K562 (cell line): ENCODE data around the gene DNAJB2. TPM values are rescaled to one million over a fixed set of nuclear protein-coding genes. Genes with fewer than 3 reads are reported as not detected.

Source experiments
- ATAC-seq: fragments of 200-7000 bp; cut with Tn5 transposase; 3 replicates; pipeline ENCODE4 v1.9.1; 2020; ENCODE audit warnings: moderate library complexity
- BruUV-seq: library from RNA; stranded (reverse); fragments of 400-500 nt; replicated peaks from 2 replicates; lab custom pipeline; 2021; lab: Mats Ljungman, UMichigan
- CTCF ChIA-PET: fragments of 300-600 bp; formaldehyde crosslinking; extraction: SDS; loops from one replicate; lab custom pipeline; 2021; ENCODE audit warnings: low intra/inter-chr PET ratio; lab: Yijun Ruan, JAX
- POLR2A ChIA-PET: fragments of 300-600, 350-650 bp; sonication (Branson Sonifier 250); formaldehyde crosslinking; extraction: SDS; loops from one replicate; lab custom pipeline; 2021; ENCODE audit warnings: antibody characterized with exemption, inconsistent platforms; lab: Yijun Ruan, JAX
- DNase-seq, 4 experiments: peaks; one replicate each; pipeline versions ENCODE4 v3.0.0 to v3.0.0-alpha.2; 2011 to 2018; ENCODE audit warnings: low spot score in 3 of 4, mixed read lengths in 3 of 4; ENCODE audit errors: extremely low read depth in 1 of 4
- FAIRE-seq: peaks from 2 replicates; lab custom pipeline; 2011; peaks lifted over from hg19 to GRCh38; lab: Jason Lieb, UNC
- H2AFZ ChIP-seq: 2 replicates; pipeline ENCODE4 v1.6.0; 2011; ENCODE audit warnings: low read depth, low read length, control low read depth, inconsistent platforms
- H3K27ac ChIP-seq: fragments of 200-600 bp; 3 replicates; pipeline ENCODE4 v1.8.0; 2011; ENCODE audit warnings: low read depth, mild to moderate bottlenecking, control low read depth, inconsistent platforms, low read length, moderate library complexity, mixed read lengths; ENCODE audit errors: extremely low read depth
- H3K27me3 ChIP-seq, 2 experiments: fragments of 300-600 bp in 1 of 2; 2 replicates in 1 of 2; 3 replicates in 1 of 2; pipeline versions ENCODE4 v1.6.0 to v1.8.0; 2011; ENCODE audit warnings: inconsistent platforms in 2 of 2, low read length in 2 of 2, mild to moderate bottlenecking in 1 of 2, mixed read lengths in 1 of 2, moderate library complexity in 1 of 2; ENCODE audit not compliant: control insufficient read depth in 2 of 2, insufficient read depth in 2 of 2
- H3K36me3 ChIP-seq: fragments of 300-600 bp; 3 replicates; pipeline ENCODE4 v1.8.0; 2011; ENCODE audit warnings: mild to moderate bottlenecking, low read length, inconsistent platforms; ENCODE audit not compliant: control insufficient read depth, insufficient read depth
- H3K4me1 ChIP-seq, 2 experiments: fragments of 200-600 bp in 1 of 2; replicated peaks in 1 of 2; 2 replicates in 1 of 2; 3 replicates in 1 of 2; pipeline versions ENCODE4 v1.5.1 to v1.8.0; 2011; ENCODE audit warnings: inconsistent platforms in 2 of 2, low read length in 2 of 2, mild to moderate bottlenecking in 1 of 2, mixed read lengths in 1 of 2, moderate library complexity in 1 of 2; ENCODE audit not compliant: control insufficient read depth in 2 of 2, insufficient read depth in 2 of 2
- H3K4me2 ChIP-seq: 2 replicates; pipeline ENCODE4 v1.6.1; 2011; ENCODE audit warnings: low read length, control low read depth, inconsistent platforms, mixed read lengths; ENCODE audit not compliant: insufficient read depth
- H3K4me3 ChIP-seq: fragments of 200-600 bp; sonication (generic), shearing (Covaris generic); 2 replicates; pipeline ENCODE4 v1.5.1; 2016; ENCODE audit warnings: control low read depth, inconsistent platforms
- H3K79me2 ChIP-seq: fragments of 200-600 bp; 3 replicates; pipeline ENCODE4 v1.8.0; 2011; ENCODE audit warnings: low read length, inconsistent platforms; ENCODE audit not compliant: control insufficient read depth, insufficient read depth
- H3K9ac ChIP-seq, 2 experiments: 2 replicates each; pipeline versions ENCODE4 v1.6.0 to v1.6.1; 2011; ENCODE audit warnings: low read depth in 2 of 2, low read length in 2 of 2, control low read depth in 1 of 2, inconsistent platforms in 1 of 2, mild to moderate bottlenecking in 1 of 2, mixed read lengths in 1 of 2; ENCODE audit not compliant: insufficient read depth in 1 of 2
- H3K9me1 ChIP-seq: one replicate; pipeline ENCODE4 v1.6.0; 2011; ENCODE audit warnings: inconsistent platforms, mild to moderate bottlenecking, low read length, moderate library complexity; ENCODE audit not compliant: control insufficient read depth, insufficient read depth
- H3K9me3 ChIP-seq: replicated peaks from 2 replicates; pipeline ENCODE4 v1.5.1; 2011; ENCODE audit warnings: low read depth, low read length, inconsistent platforms; ENCODE audit not compliant: control insufficient read depth, insufficient read depth
- H4K20me1 ChIP-seq: replicated peaks from 2 replicates; pipeline ENCODE4 v1.6.1; 2011; ENCODE audit warnings: low read length, inconsistent platforms, mixed read lengths; ENCODE audit not compliant: control insufficient read depth, insufficient read depth
- CSDE1 ChIP-seq, 2 experiments: fragments of 450-650 bp; IDR thresholded peaks; 2 replicates each; pipeline ENCODE4 v1.6.1; 2016; ENCODE audit warnings: mild to moderate bottlenecking in 1 of 2
- MTA3 ChIP-seq: fragments of 450-650 bp; formaldehyde crosslinking; IDR thresholded peaks from 2 replicates; pipeline ENCODE4 v1.6.1; 2017; ENCODE audit warnings: mild to moderate bottlenecking, borderline replicate concordance
- NFE2 ChIP-seq: IDR thresholded peaks from 2 replicates; pipeline ENCODE4 v1.6.1; 2014; ENCODE audit warnings: antibody characterized with exemption, low read depth
- SOX6 ChIP-seq: fragments of 450-650 bp; IDR thresholded peaks from 2 replicates; pipeline ENCODE4 v1.6.1; 2014; ENCODE audit warnings: mild to moderate bottlenecking
- ZNF282 ChIP-seq: sonication (generic); formaldehyde crosslinking; IDR thresholded peaks from 2 replicates; pipeline ENCODE4 v1.8.1; 2023; ENCODE audit warnings: missing genetic modification reagents
- WGBS: fragments of 100-300 bp; shearing (Covaris generic); methylation state at CpG from one replicate; pipeline ENCODE4 v1.1.6; 2016; ENCODE audit warnings: low coverage, mixed read lengths; ENCODE audit not compliant: insufficient coverage; ENCODE audit errors: missing lambda C conversion rate; 5-methylcytosine and 5-hydroxymethylcytosine counted together
- in situ Hi-C: fragments of 300-500 bp; cut with MboI; formaldehyde crosslinking; loops from 4 replicates; pipeline ENCODE4 v1.15.0; 2018; ENCODE audit warnings: inconsistent platforms, mixed read lengths
- intact Hi-C: fragments of 100-400 bp; cut with micrococcal nuclease; formaldehyde crosslinking; loops from 2 replicates; pipeline ENCODE4 v1.14.2; 2022
- polyA plus RNA-seq, 8 experiments: library from polyadenylated mRNA; depleted of rRNA in 4 of 8; stranded (reverse) in 5 of 8; unstranded in 3 of 8; fragments of >200 nt; fragmentation: Nextera tagmentation in 2 of 8; fragmentation: Illumina TruSeq in 1 of 8; extraction: Ambion mirVana in 2 of 8; extraction: Trizol in 1 of 8; gene quantifications; 2 replicates each; pipeline versions ENCODE4 v1.2.1 to v1.2.3, GENCODE V29; 2011 to 2014; ENCODE audit warnings: inconsistent platforms in 1 of 8, missing spikeins in 1 of 8
- total RNA-seq, 7 experiments: library from RNA; depleted of rRNA in 6 of 7; stranded (reverse); fragments of >200 nt in 6 of 7; fragmentation: Illumina TruSeq in 2 of 7; extraction: Trizol in 2 of 7; gene quantifications; 2 replicates each; pipeline versions ENCODE4 v1.2.1 to v1.2.3, GENCODE V29; 2011 to 2021; ENCODE audit warnings: low replicate concordance in 1 of 7
- TF ChIP-seq, protein P1 (sequence below): fragments of 450-650 bp; formaldehyde crosslinking; conservative IDR thresholded peaks from 2 replicates; pipeline ENCODE4 v1.4.0; 2022; ENCODE audit warnings: mild to moderate bottlenecking, missing genetic modification characterization
- TF ChIP-seq, protein P2 (sequence below), 2 experiments: fragments of 450-650 bp; conservative IDR thresholded peaks; 2 replicates each; pipeline ENCODE4 v1.6.1; 2017; ENCODE audit warnings: mild to moderate bottlenecking in 2 of 2, moderate library complexity in 2 of 2
- TF ChIP-seq, protein P3 (sequence below): sonication (generic); formaldehyde crosslinking; IDR thresholded peaks from 2 replicates; pipeline ENCODE4 v1.8.1; 2023; ENCODE audit warnings: mild to moderate bottlenecking, missing genetic modification reagents
- TF ChIP-seq, protein P4 (sequence below): sonication (generic); formaldehyde crosslinking; IDR thresholded peaks from 2 replicates; pipeline ENCODE4 v1.8.1; 2023; ENCODE audit warnings: missing genetic modification reagents, mild to moderate bottlenecking, borderline replicate concordance

DNAJB2 gene
- total and polyA plus RNA-seq, 9 of the 15 experiments (the other 6 are each of a cell fraction or from before 2014, with no cell fraction given) = 0.08 to 3.0 (median 2.2) TPM; not detected in 1

DNA sequence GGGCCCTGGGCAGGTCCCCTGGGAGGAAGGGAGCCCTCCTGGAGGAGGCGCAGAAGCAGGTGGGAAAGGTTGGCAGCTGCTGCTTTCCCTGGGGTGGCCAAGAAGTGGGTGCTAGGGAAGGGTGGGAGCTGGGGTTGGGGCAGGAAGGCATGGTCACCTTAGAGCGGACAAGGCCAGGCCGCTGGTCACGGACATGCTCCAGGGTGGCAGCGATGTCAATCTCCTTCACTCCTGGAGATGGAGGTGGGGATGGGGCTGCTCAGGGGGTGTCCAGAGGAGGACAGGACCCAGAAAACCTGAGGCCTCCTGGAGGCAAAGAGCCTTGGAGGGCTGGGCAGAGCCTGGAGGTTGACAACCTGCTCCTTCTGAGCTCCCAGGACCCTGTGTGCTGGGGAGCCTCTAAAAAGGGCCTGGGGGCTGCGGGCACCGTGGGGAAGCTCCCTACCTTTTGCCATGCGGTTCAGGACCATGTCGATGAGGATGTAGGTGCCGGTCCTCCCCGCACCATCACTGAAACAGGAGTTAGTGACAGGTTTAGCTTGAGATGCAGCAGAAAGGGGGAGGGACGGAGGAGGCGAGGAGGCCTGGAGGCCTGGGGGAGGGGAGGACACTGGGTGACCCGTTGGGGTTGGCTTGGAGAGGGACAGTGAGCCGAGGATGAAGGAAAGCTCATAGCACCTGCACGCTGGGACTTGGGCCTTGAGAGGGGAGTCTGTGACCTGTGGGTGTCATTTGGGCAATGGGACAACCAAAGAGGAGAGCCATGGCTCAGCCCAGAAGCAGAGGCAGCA, 11.4 kb downstream of the DNAJB2 start:
- Histone ChIP-seq H2AFZ (no peak overlapping the region), H3K9me3 (no peaks in the 10 kb centered on the region), H3K9ac (no peak overlapping the region), H3K79me2 (no peaks in the 10 kb centered on the region), H3K36me3 (no peaks in the 10 kb centered on the region), H3K27ac (no peak overlapping the region), H4K20me1 (no peaks in the 10 kb centered on the region), H3K27me3 (no peaks in the 10 kb centered on the region), H3K9me1 (no peaks in the 10 kb centered on the region), H3K4me2 (no peak overlapping the region), H3K4me3 (no peak overlapping the region), H3K4me1 (peaks cover 38 to 64% of the 10 kb centered on the region in 2 experiments)
- TF ChIP-seq NFE2 (no peak), MTA3 (no peak), CSDE1 (IDR thresholded peaks at IDR 0.05) (no peak), ZNF282 (CRISPR knock-in tag) (no peak), SOX6 (no peak)
- TF ChIP-seq, protein P1, sequence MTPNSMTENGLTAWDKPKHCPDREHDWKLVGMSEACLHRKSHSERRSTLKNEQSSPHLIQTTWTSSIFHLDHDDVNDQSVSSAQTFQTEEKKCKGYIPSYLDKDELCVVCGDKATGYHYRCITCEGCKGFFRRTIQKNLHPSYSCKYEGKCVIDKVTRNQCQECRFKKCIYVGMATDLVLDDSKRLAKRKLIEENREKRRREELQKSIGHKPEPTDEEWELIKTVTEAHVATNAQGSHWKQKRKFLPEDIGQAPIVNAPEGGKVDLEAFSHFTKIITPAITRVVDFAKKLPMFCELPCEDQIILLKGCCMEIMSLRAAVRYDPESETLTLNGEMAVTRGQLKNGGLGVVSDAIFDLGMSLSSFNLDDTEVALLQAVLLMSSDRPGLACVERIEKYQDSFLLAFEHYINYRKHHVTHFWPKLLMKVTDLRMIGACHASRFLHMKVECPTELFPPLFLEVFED (CRISPR knock-in tag) = no peak
- TF ChIP-seq, protein P2, sequence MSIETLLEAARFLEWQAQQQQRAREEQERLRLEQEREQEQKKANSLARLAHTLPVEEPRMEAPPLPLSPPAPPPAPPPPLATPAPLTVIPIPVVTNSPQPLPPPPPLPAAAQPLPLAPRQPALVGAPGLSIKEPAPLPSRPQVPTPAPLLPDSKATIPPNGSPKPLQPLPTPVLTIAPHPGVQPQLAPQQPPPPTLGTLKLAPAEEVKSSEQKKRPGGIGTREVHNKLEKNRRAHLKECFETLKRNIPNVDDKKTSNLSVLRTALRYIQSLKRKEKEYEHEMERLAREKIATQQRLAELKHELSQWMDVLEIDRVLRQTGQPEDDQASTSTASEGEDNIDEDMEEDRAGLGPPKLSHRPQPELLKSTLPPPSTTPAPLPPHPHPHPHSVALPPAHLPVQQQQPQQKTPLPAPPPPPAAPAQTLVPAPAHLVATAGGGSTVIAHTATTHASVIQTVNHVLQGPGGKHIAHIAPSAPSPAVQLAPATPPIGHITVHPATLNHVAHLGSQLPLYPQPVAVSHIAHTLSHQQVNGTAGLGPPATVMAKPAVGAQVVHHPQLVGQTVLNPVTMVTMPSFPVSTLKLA (conservative IDR thresholded peaks at IDR 0.05) = no peak
- TF ChIP-seq, protein P3, sequence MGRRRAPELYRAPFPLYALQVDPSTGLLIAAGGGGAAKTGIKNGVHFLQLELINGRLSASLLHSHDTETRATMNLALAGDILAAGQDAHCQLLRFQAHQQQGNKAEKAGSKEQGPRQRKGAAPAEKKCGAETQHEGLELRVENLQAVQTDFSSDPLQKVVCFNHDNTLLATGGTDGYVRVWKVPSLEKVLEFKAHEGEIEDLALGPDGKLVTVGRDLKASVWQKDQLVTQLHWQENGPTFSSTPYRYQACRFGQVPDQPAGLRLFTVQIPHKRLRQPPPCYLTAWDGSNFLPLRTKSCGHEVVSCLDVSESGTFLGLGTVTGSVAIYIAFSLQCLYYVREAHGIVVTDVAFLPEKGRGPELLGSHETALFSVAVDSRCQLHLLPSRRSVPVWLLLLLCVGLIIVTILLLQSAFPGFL = no peak
- TF ChIP-seq, protein P4, sequence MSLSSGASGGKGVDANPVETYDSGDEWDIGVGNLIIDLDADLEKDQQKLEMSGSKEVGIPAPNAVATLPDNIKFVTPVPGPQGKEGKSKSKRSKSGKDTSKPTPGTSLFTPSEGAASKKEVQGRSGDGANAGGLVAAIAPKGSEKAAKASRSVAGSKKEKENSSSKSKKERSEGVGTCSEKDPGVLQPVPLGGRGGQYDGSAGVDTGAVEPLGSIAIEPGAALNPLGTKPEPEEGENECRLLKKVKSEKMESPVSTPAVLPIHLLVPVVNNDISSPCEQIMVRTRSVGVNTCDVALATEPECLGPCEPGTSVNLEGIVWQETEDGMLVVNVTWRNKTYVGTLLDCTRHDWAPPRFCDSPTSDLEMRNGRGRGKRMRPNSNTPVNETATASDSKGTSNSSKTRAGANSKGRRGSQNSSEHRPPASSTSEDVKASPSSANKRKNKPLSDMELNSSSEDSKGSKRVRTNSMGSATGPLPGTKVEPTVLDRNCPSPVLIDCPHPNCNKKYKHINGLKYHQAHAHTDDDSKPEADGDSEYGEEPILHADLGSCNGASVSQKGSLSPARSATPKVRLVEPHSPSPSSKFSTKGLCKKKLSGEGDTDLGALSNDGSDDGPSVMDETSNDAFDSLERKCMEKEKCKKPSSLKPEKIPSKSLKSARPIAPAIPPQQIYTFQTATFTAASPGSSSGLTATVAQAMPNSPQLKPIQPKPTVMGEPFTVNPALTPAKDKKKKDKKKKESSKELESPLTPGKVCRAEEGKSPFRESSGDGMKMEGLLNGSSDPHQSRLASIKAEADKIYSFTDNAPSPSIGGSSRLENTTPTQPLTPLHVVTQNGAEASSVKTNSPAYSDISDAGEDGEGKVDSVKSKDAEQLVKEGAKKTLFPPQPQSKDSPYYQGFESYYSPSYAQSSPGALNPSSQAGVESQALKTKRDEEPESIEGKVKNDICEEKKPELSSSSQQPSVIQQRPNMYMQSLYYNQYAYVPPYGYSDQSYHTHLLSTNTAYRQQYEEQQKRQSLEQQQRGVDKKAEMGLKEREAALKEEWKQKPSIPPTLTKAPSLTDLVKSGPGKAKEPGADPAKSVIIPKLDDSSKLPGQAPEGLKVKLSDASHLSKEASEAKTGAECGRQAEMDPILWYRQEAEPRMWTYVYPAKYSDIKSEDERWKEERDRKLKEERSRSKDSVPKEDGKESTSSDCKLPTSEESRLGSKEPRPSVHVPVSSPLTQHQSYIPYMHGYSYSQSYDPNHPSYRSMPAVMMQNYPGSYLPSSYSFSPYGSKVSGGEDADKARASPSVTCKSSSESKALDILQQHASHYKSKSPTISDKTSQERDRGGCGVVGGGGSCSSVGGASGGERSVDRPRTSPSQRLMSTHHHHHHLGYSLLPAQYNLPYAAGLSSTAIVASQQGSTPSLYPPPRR (CRISPR knock-in tag) = no peak
- CTCF ChIA-PET = no interaction called here
- no peak for ATAC-seq
- no peak for DNase-seq
- WGBS = 51% methylated on average over 9 of the region's 16 CpGs
- BruUV-seq = no TSS peak
- POLR2A ChIA-PET = interaction anchor here (0.7 to 1.2 kb wide), 3 partner anchors 10 to 853 kb away, joined by 3 to 4 read pairs (median 3); no protein-coding TSS in a partner anchor
- in situ Hi-C loops (loop anchor here (5.0 kb wide), 1 partner anchor 118 kb away; the partner anchor contains the start of gene SLC23A3), intact Hi-C loops (no loop called here)
- no peak for FAIRE-seq
